HepG2 (cell line): ENCODE measurements around the gene ASIC2. TPM values are rescaled to one million over a fixed set of nuclear protein-coding genes. Genes with fewer than 3 reads are reported as not detected.

Experiments used
- ATAC-seq: fragments of 200-7000 bp; cut with Tn5 transposase; 3 replicates; pipeline ENCODE4 v1.9.1; 2020; ENCODE audit warnings: mild to moderate bottlenecking, moderate library complexity
- BruUV-seq: library from RNA; stranded (reverse); fragments of 400-500 nt; replicated peaks from 2 replicates; lab custom pipeline; 2021; lab: Mats Ljungman, UMichigan
- CTCF ChIA-PET: fragments of 300-600 bp; formaldehyde crosslinking; extraction: SDS; loops from one replicate; lab custom pipeline; 2021; ENCODE audit warnings: low total read pairs, inconsistent platforms, low intra/inter-chr PET ratio; lab: Yijun Ruan, JAX
- POLR2A ChIA-PET: fragments of 350-600 bp; sonication (Branson Sonifier 250); formaldehyde crosslinking; loops from one replicate; lab custom pipeline; 2020; ENCODE audit warnings: antibody characterized with exemption, inconsistent platforms; lab: Yijun Ruan, JAX
- DNase-seq: peaks from one replicate; pipeline ENCODE4 v3.0.0-alpha.2; 2015; ENCODE audit warnings: low spot score
- FAIRE-seq: peaks from 3 replicates; lab custom pipeline; 2011; peaks lifted over from hg19 to GRCh38; lab: Jason Lieb, UNC
- H2AFZ ChIP-seq: one replicate; pipeline ENCODE4 v1.6.1; 2011; ENCODE audit warnings: low read length, inconsistent platforms
- H3K27ac ChIP-seq: fragments of 300-600 bp; 3 replicates; pipeline ENCODE4 v1.8.0; 2011; ENCODE audit warnings: mixed run types, mild to moderate bottlenecking, mixed read lengths, low read length, inconsistent platforms; ENCODE audit not compliant: insufficient read depth; ENCODE audit errors: extremely low read length
- H3K27me3 ChIP-seq, 2 experiments: fragments of 200-600 bp in 1 of 2; 2 replicates in 1 of 2; 3 replicates in 1 of 2; pipeline versions ENCODE4 v1.6.0 to v1.8.0; 2011; ENCODE audit warnings: low read length in 2 of 2, mild to moderate bottlenecking in 2 of 2, moderate library complexity in 2 of 2, inconsistent platforms in 1 of 2; ENCODE audit not compliant: insufficient read depth in 2 of 2, control insufficient read depth in 1 of 2
- H3K36me3 ChIP-seq, 2 experiments: fragments of 200-600 bp in 1 of 2; replicated peaks in 1 of 2; 2 replicates in 1 of 2; 3 replicates in 1 of 2; pipeline versions ENCODE4 v1.5.1 to v1.8.0; 2011; ENCODE audit warnings: low read length in 2 of 2, inconsistent platforms in 1 of 2; ENCODE audit not compliant: insufficient read depth in 2 of 2, control insufficient read depth in 1 of 2
- H3K4me1 ChIP-seq: 2 replicates; pipeline ENCODE4 v1.5.1; 2012; ENCODE audit warnings: low read length, inconsistent platforms; ENCODE audit not compliant: insufficient read depth
- H3K4me2 ChIP-seq: 2 replicates; pipeline ENCODE4 v1.6.0; 2011; ENCODE audit warnings: low read depth, low read length, inconsistent platforms
- H3K4me3 ChIP-seq, 3 experiments: fragments of 200-600 bp in 1 of 3; sonication (generic), shearing (Covaris generic) in 1 of 3; replicated peaks in 1 of 3; 2 replicates each; pipeline ENCODE4 v1.5.1; 2011 to 2016; ENCODE audit warnings: low read length in 3 of 3, inconsistent platforms in 2 of 3, low read depth in 2 of 3, mild to moderate bottlenecking in 2 of 3, control low read depth in 1 of 3, mixed read lengths in 1 of 3; ENCODE audit not compliant: insufficient read depth in 1 of 3
- H3K79me2 ChIP-seq: one replicate; pipeline ENCODE4 v1.6.1; 2011; ENCODE audit warnings: low read length, inconsistent platforms; ENCODE audit not compliant: insufficient read depth
- H3K9ac ChIP-seq: 2 replicates; pipeline ENCODE4 v1.6.0; 2011; ENCODE audit warnings: mild to moderate bottlenecking, low read depth, low read length, inconsistent platforms; ENCODE audit not compliant: insufficient read depth
- H3K9me3 ChIP-seq: 2 replicates; pipeline ENCODE4 v1.5.1; 2012; ENCODE audit warnings: mild to moderate bottlenecking, low read length
- H4K20me1 ChIP-seq: 2 replicates; pipeline ENCODE4 v1.6.0; 2011; ENCODE audit warnings: inconsistent platforms, mild to moderate bottlenecking, low read length, moderate library complexity; ENCODE audit not compliant: insufficient read depth
- AGO2 ChIP-seq: fragments of 200-400 bp; formaldehyde crosslinking; optimal IDR thresholded peaks from 2 replicates; pipeline ENCODE3; 2017; ENCODE audit warnings: mild to moderate bottlenecking, low read depth, low read length, moderate library complexity
- AHR ChIP-seq: IDR thresholded peaks from 2 replicates; pipeline ENCODE4 v1.6.1; 2018; ENCODE audit warnings: missing genetic modification reagents, missing compliant biosample characterization
- FOXM1 ChIP-seq: sonication (generic); formaldehyde crosslinking; IDR thresholded peaks from 2 replicates; pipeline ENCODE4 v1.5.0; 2020; ENCODE audit warnings: missing genetic modification reagents
- GPN1 ChIP-seq: sonication (generic); formaldehyde crosslinking; IDR thresholded peaks from 2 replicates; pipeline ENCODE4 v1.5.1; 2020; ENCODE audit warnings: missing genetic modification reagents, borderline replicate concordance
- NFATC3 ChIP-seq: sonication (generic); formaldehyde crosslinking; IDR thresholded peaks from 2 replicates; pipeline ENCODE4 v1.5.1; 2020; ENCODE audit warnings: mild to moderate bottlenecking, missing genetic modification reagents
- SNAI1 ChIP-seq: sonication (generic); formaldehyde crosslinking; IDR thresholded peaks from 2 replicates; pipeline ENCODE4 v1.5.0; 2020; ENCODE audit warnings: mild to moderate bottlenecking, missing genetic modification reagents, borderline replicate concordance
- TOPORS ChIP-seq: sonication (generic); formaldehyde crosslinking; IDR thresholded peaks from 2 replicates; pipeline ENCODE4 v1.8.0; 2023; ENCODE audit warnings: mild to moderate bottlenecking, missing genetic modification reagents
- ZBTB21 ChIP-seq: sonication (generic); formaldehyde crosslinking; IDR thresholded peaks from 2 replicates; pipeline ENCODE4 v1.4.0; 2020; ENCODE audit warnings: missing genetic modification reagents
- ZNF230 ChIP-seq: sonication (generic); formaldehyde crosslinking; IDR thresholded peaks from 2 replicates; pipeline ENCODE4 v1.4.0; 2020; ENCODE audit warnings: mild to moderate bottlenecking, missing genetic modification reagents
- ZNF549 ChIP-seq: sonication (generic); formaldehyde crosslinking; IDR thresholded peaks from 2 replicates; pipeline ENCODE4 v1.5.0; 2020; ENCODE audit warnings: missing genetic modification reagents
- ZNF746 ChIP-seq: sonication (generic); formaldehyde crosslinking; IDR thresholded peaks from 2 replicates; pipeline ENCODE4 v1.8.0; 2022; ENCODE audit warnings: mild to moderate bottlenecking, missing genetic modification reagents
- ZNF766 ChIP-seq: sonication (generic); formaldehyde crosslinking; IDR thresholded peaks from 2 replicates; pipeline ENCODE4 v1.5.0; 2020; ENCODE audit warnings: missing genetic modification reagents, borderline replicate concordance
- ZNF878 ChIP-seq: sonication (generic); formaldehyde crosslinking; IDR thresholded peaks from 2 replicates; pipeline ENCODE4 v1.8.1; 2023; ENCODE audit warnings: mild to moderate bottlenecking, missing genetic modification reagents, moderate library complexity
- WGBS: methylation state at CpG from one replicate; pipeline ENCODE4 v1.1.6; 2017; ENCODE audit warnings: low lambda C conversion rate; 5-methylcytosine and 5-hydroxymethylcytosine counted together
- in situ Hi-C: cut with HindIII; loops from 2 replicates; pipeline ENCODE4 v1.10.0; 2017; ENCODE audit warnings: low pct_unique_long_range_greater_than_20kb; ENCODE audit not compliant: extremely low pct_ligation_motif_present
- intact Hi-C: fragments of 100-400 bp; cut with micrococcal nuclease; formaldehyde crosslinking; loops from one replicate; pipeline ENCODE4 v1.10.0; 2022; ENCODE audit not compliant: unreplicated experiment
- polyA plus RNA-seq, 8 experiments: library from polyadenylated mRNA; depleted of rRNA in 3 of 8; stranded (reverse) in 7 of 8; unstranded in 1 of 8; fragments of >200 nt; fragmentation: Illumina TruSeq in 4 of 8; extraction: Trizol in 4 of 8; gene quantifications; 2 replicates each; pipeline versions ENCODE4 v1.2.1 to v1.2.3, GENCODE V29; 2011 to 2016; ENCODE audit warnings: low read depth in 4 of 8, missing spikeins in 1 of 8, mixed read lengths in 1 of 8; ENCODE audit not compliant: insufficient read depth in 1 of 8
- total RNA-seq, 5 experiments: library from RNA; depleted of rRNA; stranded (reverse); fragments of >200 nt; fragmentation: Illumina TruSeq; extraction: Trizol; gene quantifications; 2 replicates each; pipeline ENCODE4 v1.2.3, GENCODE V29; 2016; ENCODE audit warnings: low read depth in 1 of 5
- TF ChIP-seq, protein P1 (sequence below): sonication (generic); formaldehyde crosslinking; IDR thresholded peaks from 2 replicates; pipeline ENCODE4 v1.8.0; 2022; ENCODE audit warnings: mild to moderate bottlenecking, missing genetic modification reagents, borderline replicate concordance
- TF ChIP-seq, protein P2 (sequence below): IDR thresholded peaks from 2 replicates; pipeline ENCODE4 v1.6.1; 2016; ENCODE audit warnings: low read depth, control low read depth
- TF ChIP-seq, protein P3 (sequence below): fragments of 450-650 bp; IDR thresholded peaks from 2 replicates; pipeline ENCODE4 v1.6.1; 2017

Gene ASIC2
- total and polyA plus RNA-seq, 2 of the 13 experiments (the other 11 are each of a cell fraction or from before 2014, with no cell fraction given), result not detected

DNA sequence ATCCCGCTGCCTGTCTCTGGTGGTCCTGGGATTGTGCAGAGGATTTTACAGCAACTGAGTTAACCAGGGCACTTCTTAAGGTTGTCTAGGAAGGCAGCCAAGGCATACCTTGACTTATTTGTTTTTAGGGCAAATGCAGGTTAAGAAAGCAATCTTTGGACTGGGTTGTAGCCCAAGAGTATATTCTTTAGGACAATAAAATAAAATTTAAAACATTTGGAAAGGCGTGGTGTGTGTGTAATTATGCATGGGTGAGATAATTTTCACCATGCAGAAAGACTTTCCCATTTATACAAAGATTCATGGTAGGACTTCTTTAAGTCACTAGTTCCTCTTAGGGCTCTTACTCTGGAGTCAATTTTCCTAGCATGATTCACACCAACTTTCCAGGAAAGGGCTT is 208.3 kb downstream of the ASIC2 start:
- ChIA-PET POLR2A (no interaction called here), CTCF (no interaction called here)
- H3K4me3 ChIP-seq, result no peak overlapping the region
- TF ChIP-seq ZNF230 (CRISPR knock-in tag) (no peak), ZNF878 (CRISPR knock-in tag) (no peak), NFATC3 (CRISPR knock-in tag) (no peak)
- peaks cover 17% of the 10 kb centered on the region for H3K4me1 ChIP-seq
- ATAC-seq, result no peak
- H3K9ac ChIP-seq, result no peak overlapping the region
- BruUV-seq, result no TSS peak
- intact Hi-C loops, result no loop called here
- H4K20me1 ChIP-seq, result no peaks in the 10 kb centered on the region
- in situ Hi-C loops, result no loop called here
- no peak for FAIRE-seq
- H3K4me2 ChIP-seq, result no peak overlapping the region
- no peak overlapping the region for H2AFZ ChIP-seq
- no peaks in the 10 kb centered on the region for H3K27me3 ChIP-seq
- no peaks in the 10 kb centered on the region for H3K9me3 ChIP-seq
- DNase-seq, result no peak
- no peak overlapping the region for H3K27ac ChIP-seq
- no peaks in the 10 kb centered on the region for H3K79me2 ChIP-seq
- WGBS, result 43% methylated on average over 2 of the region's 2 CpGs
- H3K36me3 ChIP-seq, result no peaks in the 10 kb centered on the region

DNA sequence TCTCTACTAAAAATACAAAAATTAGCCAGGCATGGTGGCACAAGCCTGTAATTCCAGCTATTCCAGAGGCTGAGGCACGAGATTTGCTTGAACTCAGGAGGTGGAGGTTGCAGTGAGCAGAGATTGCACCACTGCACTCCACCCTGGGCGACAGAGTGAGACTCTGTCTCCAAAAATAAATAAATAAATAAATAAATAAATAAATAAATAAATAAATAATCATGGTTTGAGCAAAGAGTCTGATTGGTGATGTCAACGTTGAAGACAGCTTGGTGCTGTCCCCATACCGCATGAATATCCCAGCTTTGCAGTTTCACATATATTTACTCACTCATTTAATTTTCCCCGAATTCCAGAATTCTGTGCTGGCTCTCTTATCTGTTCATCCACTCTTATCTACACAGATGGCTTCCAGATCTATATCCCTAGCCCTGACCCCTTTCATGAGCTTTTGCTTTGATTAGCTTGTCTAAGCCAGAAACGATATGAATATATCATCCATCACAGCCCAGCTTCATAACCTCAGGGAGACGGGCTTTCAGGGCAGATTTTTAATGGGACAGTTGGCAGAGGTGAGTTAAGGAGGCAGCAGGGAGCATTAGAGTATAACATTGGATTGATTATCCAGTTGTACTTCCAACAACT is 210.4 kb downstream of the ASIC2 start:
- Histone ChIP-seq H2AFZ (no peak overlapping the region), H3K4me3 (no peak overlapping the region), H3K27me3 (no peaks in the 10 kb centered on the region), H3K79me2 (no peaks in the 10 kb centered on the region), H3K9me3 (no peaks in the 10 kb centered on the region), H3K36me3 (no peaks in the 10 kb centered on the region), H3K4me1 (peaks cover 17% of the 10 kb centered on the region), H4K20me1 (no peaks in the 10 kb centered on the region), H3K4me2 (no peak overlapping the region), H3K27ac (no peak overlapping the region), H3K9ac (no peak overlapping the region)
- DNase-seq (no peak), ATAC-seq (no peak), FAIRE-seq (no peak)
- TF ChIP-seq, protein P1, sequence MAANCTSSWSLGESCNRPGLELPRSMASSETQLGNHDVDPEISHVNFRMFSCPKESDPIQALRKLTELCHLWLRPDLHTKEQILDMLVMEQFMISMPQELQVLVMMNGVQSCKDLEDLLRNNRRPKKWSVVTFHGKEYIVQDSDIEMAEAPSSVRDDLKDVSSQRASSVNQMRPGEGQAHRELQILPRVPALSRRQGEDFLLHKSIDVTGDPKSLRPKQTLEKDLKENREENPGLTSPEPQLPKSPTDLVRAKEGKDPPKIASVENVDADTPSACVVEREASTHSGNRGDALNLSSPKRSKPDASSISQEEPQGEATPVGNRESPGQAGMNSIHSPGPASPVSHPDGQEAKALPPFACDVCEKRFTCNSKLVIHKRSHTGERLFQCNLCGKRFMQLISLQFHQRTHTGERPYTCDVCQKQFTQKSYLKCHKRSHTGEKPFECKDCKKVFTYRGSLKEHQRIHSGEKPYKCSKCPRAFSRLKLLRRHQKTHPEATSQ (CRISPR knock-in tag), result no peak
- TF ChIP-seq FOXM1 (CRISPR knock-in tag), result no peak
- TF ChIP-seq TOPORS (CRISPR knock-in tag), result no peak
- TF ChIP-seq, protein P2, sequence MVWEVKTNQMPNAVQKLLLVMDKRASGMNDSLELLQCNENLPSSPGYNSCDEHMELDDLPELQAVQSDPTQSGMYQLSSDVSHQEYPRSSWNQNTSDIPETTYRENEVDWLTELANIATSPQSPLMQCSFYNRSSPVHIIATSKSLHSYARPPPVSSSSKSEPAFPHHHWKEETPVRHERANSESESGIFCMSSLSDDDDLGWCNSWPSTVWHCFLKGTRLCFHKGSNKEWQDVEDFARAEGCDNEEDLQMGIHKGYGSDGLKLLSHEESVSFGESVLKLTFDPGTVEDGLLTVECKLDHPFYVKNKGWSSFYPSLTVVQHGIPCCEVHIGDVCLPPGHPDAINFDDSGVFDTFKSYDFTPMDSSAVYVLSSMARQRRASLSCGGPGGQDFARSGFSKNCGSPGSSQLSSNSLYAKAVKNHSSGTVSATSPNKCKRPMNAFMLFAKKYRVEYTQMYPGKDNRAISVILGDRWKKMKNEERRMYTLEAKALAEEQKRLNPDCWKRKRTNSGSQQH (CRISPR knock-in tag), result no peak
- TF ChIP-seq GPN1 (CRISPR knock-in tag), result no peak
- TF ChIP-seq ZBTB21, result no peak
- TF ChIP-seq ZNF766 (CRISPR knock-in tag), result no peak
- TF ChIP-seq SNAI1 (CRISPR knock-in tag), result no peak
- no peak for TF ChIP-seq AGO2
- no peak for TF ChIP-seq ZNF549 (CRISPR knock-in tag)
- no peak for TF ChIP-seq ZNF746
- TF ChIP-seq AHR (CRISPR knock-in tag), result no peak
- TF ChIP-seq, protein P3, sequence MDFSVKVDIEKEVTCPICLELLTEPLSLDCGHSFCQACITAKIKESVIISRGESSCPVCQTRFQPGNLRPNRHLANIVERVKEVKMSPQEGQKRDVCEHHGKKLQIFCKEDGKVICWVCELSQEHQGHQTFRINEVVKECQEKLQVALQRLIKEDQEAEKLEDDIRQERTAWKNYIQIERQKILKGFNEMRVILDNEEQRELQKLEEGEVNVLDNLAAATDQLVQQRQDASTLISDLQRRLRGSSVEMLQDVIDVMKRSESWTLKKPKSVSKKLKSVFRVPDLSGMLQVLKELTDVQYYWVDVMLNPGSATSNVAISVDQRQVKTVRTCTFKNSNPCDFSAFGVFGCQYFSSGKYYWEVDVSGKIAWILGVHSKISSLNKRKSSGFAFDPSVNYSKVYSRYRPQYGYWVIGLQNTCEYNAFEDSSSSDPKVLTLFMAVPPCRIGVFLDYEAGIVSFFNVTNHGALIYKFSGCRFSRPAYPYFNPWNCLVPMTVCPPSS, result no peak
- ChIA-PET POLR2A (no interaction called here), CTCF (no interaction called here)
- in situ Hi-C loops (no loop called here), intact Hi-C loops (no loop called here)
- WGBS, result 9% methylated on average over 7 of the region's 7 CpGs
- BruUV-seq, result no TSS peak
